HFF-Myc (cell line): ENCODE data around the gene SYCP2L.

Experiments
- DNase-seq: peaks from one replicate; pipeline ENCODE4 v3.0.0-alpha.2; 2011; ENCODE audit warnings: low read depth; ENCODE audit errors: extremely low read depth
- H3K4me3 ChIP-seq: replicated peaks from 2 replicates; pipeline ENCODE4 v1.5.1; 2011; ENCODE audit warnings: low read depth, mild to moderate bottlenecking, control low read depth, low read length
- CTCF ChIP-seq: IDR thresholded peaks from 2 replicates; pipeline ENCODE4 v1.5.1; 2012; ENCODE audit warnings: mild to moderate bottlenecking, low read depth, low read length, control low read depth; ENCODE audit errors: missing control alignments

The SYCP2L gene

GRCh38 chr6:10933126-10933525 is 46.3 kb downstream of the SYCP2L start:
- no peak overlapping the region for H3K4me3 ChIP-seq
- no peak for TF ChIP-seq CTCF
- DNase-seq: no peak

GRCh38 chr6:10939840-10940239 is 53.0 kb downstream of the SYCP2L start:
- no peak overlapping the region for H3K4me3 ChIP-seq
- no peak for TF ChIP-seq CTCF
- no peak for DNase-seq

- no peak for DNase-seq
- TF ChIP-seq CTCF: no peak
- H3K4me3 ChIP-seq: no peak overlapping the region
Observed at GRCh38 chr6:10945845-10946244, 59.0 kb downstream of the SYCP2L start.

- TF ChIP-seq CTCF: no peak
- no peak for DNase-seq
- no peak overlapping the region for H3K4me3 ChIP-seq
Observed at GRCh38 chr6:10947966-10948365, 61.1 kb downstream of the SYCP2L start.

- DNase-seq: no peak
- no peak overlapping the region for H3K4me3 ChIP-seq
- TF ChIP-seq CTCF: no peak
Observed at GRCh38 chr6:10949579-10950490, 63.0 kb downstream of the SYCP2L start.

GRCh38 chr6:10951675-10952282 is 64.9 kb downstream of the SYCP2L start:
- DNase-seq: peak; percentile 58
- H3K4me3 ChIP-seq: no peak overlapping the region
- peak; percentile 58 for TF ChIP-seq CTCF
